Measurements from ENCODE around the gene ANKRD33B. TPM values are rescaled to one million over a fixed set of nuclear protein-coding genes. Genes with fewer than 3 reads are reported as not detected.

ANKRD33B gene
- total and polyA plus RNA-seq, 2 experiments from 2014 or later = 0.71 to 1.5 TPM

DNA sequence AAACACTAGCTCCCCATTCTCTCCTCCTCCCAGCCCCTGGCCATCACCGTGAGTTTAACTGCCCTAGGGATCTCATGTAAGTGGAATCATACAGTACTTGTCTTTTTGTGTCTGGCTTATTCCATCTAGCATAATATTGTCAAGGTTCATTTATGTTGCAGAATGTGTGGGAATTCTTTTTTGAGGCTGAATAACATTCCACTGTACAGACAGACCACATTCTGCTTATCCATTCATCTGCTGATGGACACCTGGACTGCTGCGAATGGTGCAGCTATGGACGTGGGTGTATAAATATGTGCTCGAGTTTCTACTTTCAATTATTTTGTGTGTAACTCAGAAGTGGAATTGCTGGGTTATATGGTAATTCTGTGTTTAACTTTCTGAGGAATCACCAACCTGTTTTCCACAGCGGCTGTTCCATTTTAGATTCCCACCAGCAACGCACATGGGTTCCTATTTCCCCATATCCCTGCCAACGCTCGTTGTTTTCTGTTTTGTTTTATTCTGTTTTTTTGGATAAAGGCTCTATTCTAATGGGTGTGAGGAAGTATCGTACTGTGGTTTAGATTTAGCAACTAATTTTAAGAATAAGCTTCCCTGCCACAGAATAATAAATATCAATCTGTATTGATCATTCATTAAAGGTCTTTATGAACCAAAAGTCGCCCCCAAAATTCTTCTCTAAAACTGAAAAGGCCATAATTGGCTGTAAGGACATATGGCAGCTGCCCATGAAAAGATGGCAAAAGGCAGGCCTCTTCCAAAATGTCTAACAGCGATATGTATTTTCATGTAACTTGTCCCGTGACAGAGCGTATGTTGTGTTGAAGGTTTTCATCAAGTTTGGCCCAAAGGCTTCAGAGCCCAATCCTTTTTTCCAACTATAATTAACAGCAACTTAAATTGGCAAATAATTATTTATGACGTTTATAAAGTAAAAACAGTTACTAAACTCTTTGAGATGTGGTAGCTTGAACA lies 126.9 kb downstream of the ANKRD33B start:
- H3K36me3 ChIP-seq (ENCODE audit: low read depth) = peaks cover 2% of the 10 kb centered on the region; the same call in 1 of the 2 replicates
- H3K9ac ChIP-seq = no peak overlapping the region
- DNase-seq = no peak
- H4K20me1 ChIP-seq (ENCODE audit: insufficient read depth) = no peaks in the 10 kb centered on the region
- H3K9me2 ChIP-seq (ENCODE audit: insufficient read depth) = no peaks in the 10 kb centered on the region
- peak overlapping the region; percentile 73 for H3K27ac ChIP-seq
- WGBS, 2 experiments (ENCODE audit: low coverage in 1 of 2, low lambda C conversion rate in 2 of 2, missing lambda C conversion rate in 2 of 2) = 92% methylated on average over 14 of the region's 14 CpGs
- in situ Hi-C loops (cut with MboI) = loop anchor here (25.0 kb wide), 2 partner anchors 497 to 1322 kb away; no protein-coding TSS in a partner anchor
- H3K9me3 ChIP-seq (ENCODE audit: low read depth) = no peaks in the 10 kb centered on the region
- no peak overlapping the region for H3K4me3 ChIP-seq
- H2AFZ ChIP-seq = no peak overlapping the region
- H3F3A ChIP-seq (ENCODE audit: insufficient read depth) = peaks cover 38% of the 10 kb centered on the region
- no peaks in the 10 kb centered on the region for H3K27me3 ChIP-seq (replicated peaks; ENCODE audit: insufficient read depth)
- TF ChIP-seq EZH2 (IDR thresholded peaks at IDR 0.05; ENCODE audit: insufficient read depth, poor library complexity, severe bottlenecking) = no peak
- no peak for TF ChIP-seq EZH2phosphoT487 (IDR thresholded peaks at IDR 0.05; ENCODE audit: insufficient read depth, low read depth)
- H3K4me2 ChIP-seq (ENCODE audit: unreplicated experiment) = peak overlapping the region; percentile 68
- peaks cover 52% of the 10 kb centered on the region for H3K4me1 ChIP-seq (ENCODE audit: insufficient read depth)
- peaks cover 43% of the 10 kb centered on the region for H3K79me2 ChIP-seq (ENCODE audit: insufficient read depth)

DNA sequence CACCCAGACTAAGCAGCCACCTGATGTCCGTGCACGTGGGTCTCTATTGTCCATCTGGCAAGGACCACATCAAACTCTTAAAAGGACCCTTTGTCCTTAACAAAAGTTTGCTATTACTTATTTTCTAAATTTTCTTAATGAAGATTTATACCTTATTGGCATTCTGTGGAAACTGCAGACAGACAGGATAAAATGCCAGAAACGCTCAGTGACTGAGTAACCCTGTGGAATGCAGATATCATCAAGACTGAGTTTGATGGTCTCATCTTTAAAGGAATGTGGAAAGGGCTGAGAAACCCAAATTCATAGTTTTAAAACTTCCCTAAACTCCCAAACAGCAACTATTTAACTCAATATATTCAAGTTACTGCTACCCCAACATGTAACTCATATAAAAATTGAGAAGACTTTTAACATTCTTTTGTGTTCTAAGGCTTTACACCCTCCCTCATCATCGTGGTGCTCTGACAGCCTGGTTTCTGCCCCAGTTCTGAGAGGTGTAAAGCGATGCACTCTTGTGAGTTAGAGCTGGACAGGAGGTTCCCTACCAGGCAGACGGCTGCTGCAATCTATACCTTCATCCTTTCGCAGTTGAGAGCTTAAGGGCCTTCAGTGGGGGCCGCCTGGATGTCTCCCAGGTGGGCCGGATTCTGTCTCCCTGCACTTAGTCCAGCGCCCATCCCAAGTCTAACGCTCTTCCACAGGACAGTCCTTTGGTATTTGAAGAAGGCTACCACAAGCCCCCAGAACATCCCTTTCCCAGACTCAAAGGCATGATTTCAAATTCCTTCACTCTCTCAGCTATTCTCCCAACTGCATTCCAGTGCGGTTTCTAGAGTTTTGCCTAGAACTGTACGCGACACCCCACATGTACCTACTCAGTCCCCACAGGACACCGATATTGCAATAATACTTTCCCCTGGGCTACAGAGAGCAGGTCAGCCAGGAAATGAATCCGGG lies 128.2 kb downstream of the ANKRD33B start:
- Histone ChIP-seq H3K4me1 (ENCODE audit: insufficient read depth) (peaks cover 62% of the 10 kb centered on the region), H3F3A (ENCODE audit: insufficient read depth) (peaks cover 48% of the 10 kb centered on the region), H3K79me2 (ENCODE audit: insufficient read depth) (peaks cover 49% of the 10 kb centered on the region), H3K4me3 (peak overlapping the region; percentile 28; the same call in 1 of the 2 replicates), H3K27ac (peak overlapping the region; percentile 73), H3K36me3 (ENCODE audit: low read depth) (peaks cover 2% of the 10 kb centered on the region; the same call in 1 of the 2 replicates), H3K9ac (peak overlapping the region; percentile 25; the same call in 1 of the 2 replicates), H3K4me2 (ENCODE audit: unreplicated experiment) (peak overlapping the region; percentile 68), H3K9me2 (ENCODE audit: insufficient read depth) (no peaks in the 10 kb centered on the region), H3K27me3 (replicated peaks; ENCODE audit: insufficient read depth) (no peaks in the 10 kb centered on the region), H3K9me3 (ENCODE audit: low read depth) (no peaks in the 10 kb centered on the region), H4K20me1 (ENCODE audit: insufficient read depth) (no peaks in the 10 kb centered on the region; the same call in 1 of the 2 replicates), H2AFZ (no peak overlapping the region)
- in situ Hi-C loops (cut with MboI) = loop anchor here (25.0 kb wide), 2 partner anchors 495 to 1320 kb away; no protein-coding TSS in a partner anchor
- WGBS, 2 experiments (ENCODE audit: low coverage in 1 of 2, low lambda C conversion rate in 2 of 2, missing lambda C conversion rate in 2 of 2) = 66 to 73% methylated on average over 16 of the region's 16 CpGs
- TF ChIP-seq EZH2phosphoT487 (IDR thresholded peaks at IDR 0.05; ENCODE audit: insufficient read depth, low read depth) (no peak), EZH2 (IDR thresholded peaks at IDR 0.05; ENCODE audit: insufficient read depth, poor library complexity, severe bottlenecking) (no peak)
- DNase-seq = peak; percentile 78

DNA sequence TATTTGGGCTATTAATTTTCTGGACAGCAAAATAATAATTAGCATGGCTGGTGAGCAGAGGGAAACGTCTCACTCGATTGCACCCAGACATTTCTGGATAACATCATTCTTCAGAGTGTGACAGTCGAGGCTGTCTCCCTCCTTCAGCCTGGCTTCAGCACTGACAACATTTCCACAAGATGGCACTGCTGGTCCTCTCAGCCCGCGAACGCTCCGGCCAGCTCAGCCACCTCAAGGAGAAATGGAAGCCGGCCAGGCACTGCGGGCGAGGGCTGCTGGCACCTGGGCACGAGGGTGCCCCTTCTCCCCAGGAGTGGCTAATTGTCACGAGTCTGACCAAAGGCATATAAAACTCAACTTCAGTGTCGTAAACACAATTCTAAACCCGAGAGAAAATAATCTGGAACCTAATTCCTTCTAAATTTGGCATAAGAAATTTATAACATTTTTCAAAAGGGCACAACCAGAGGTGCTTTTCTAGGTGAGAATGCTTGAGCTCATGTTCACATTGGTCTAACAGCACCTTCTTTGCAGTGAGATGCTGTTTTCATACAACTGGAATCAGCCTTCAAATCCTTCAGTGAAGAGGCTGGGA lies 131.3 kb downstream of the ANKRD33B start:
- peak overlapping the region; percentile 58; the same call in 1 of the 2 replicates for H3K9ac ChIP-seq
- no peaks in the 10 kb centered on the region for H3K9me3 ChIP-seq (ENCODE audit: low read depth)
- peaks cover 59% of the 10 kb centered on the region for H3K79me2 ChIP-seq (ENCODE audit: insufficient read depth)
- peaks cover 2% of the 10 kb centered on the region; the same call in 1 of the 2 replicates for H3K36me3 ChIP-seq (ENCODE audit: low read depth)
- H3F3A ChIP-seq (ENCODE audit: insufficient read depth) = peaks cover 48% of the 10 kb centered on the region
- H4K20me1 ChIP-seq (ENCODE audit: insufficient read depth) = no peaks in the 10 kb centered on the region; the same call in 1 of the 2 replicates
- in situ Hi-C loops (cut with MboI) = loop anchor here (25.0 kb wide), 2 partner anchors 492 to 1317 kb away; no protein-coding TSS in a partner anchor
- TF ChIP-seq EZH2phosphoT487 (IDR thresholded peaks at IDR 0.05; ENCODE audit: insufficient read depth, low read depth) = no peak
- no peak for TF ChIP-seq EZH2 (IDR thresholded peaks at IDR 0.05; ENCODE audit: insufficient read depth, poor library complexity, severe bottlenecking)
- peak; percentile 90 for DNase-seq
- H3K4me3 ChIP-seq = peak overlapping the region; percentile 35
- H3K4me1 ChIP-seq (ENCODE audit: insufficient read depth) = peaks cover 51% of the 10 kb centered on the region
- H3K27me3 ChIP-seq (replicated peaks; ENCODE audit: insufficient read depth) = no peaks in the 10 kb centered on the region
- peak overlapping the region; percentile 65 for H3K4me2 ChIP-seq (ENCODE audit: unreplicated experiment)
- H2AFZ ChIP-seq = no peak overlapping the region
- WGBS, 2 experiments (ENCODE audit: low coverage in 1 of 2, low lambda C conversion rate in 2 of 2, missing lambda C conversion rate in 2 of 2) = 6% methylated on average over 14 of the region's 14 CpGs
- no peaks in the 10 kb centered on the region for H3K9me2 ChIP-seq (ENCODE audit: insufficient read depth)
- peak overlapping the region; percentile 61 for H3K27ac ChIP-seq
